HepG2 (cell line): Measurements from ENCODE around the gene ARPC1B. TPM values are rescaled to one million over a fixed set of nuclear protein-coding genes. Genes with fewer than 3 reads are reported as not detected.
A peak's percentile ranks its signal among the peaks of the same experiment; 100 is the strongest.

Experiments
- ATAC-seq: fragments of 200-7000 bp; cut with Tn5 transposase; 3 replicates; pipeline ENCODE4 v1.9.1; 2020; ENCODE audit warnings: mild to moderate bottlenecking, moderate library complexity
- BruUV-seq: library from RNA; stranded (reverse); fragments of 400-500 nt; replicated peaks from 2 replicates; lab custom pipeline; 2021; lab: Mats Ljungman, UMichigan
- CTCF ChIA-PET: fragments of 300-600 bp; formaldehyde crosslinking; extraction: SDS; loops from one replicate; lab custom pipeline; 2021; ENCODE audit warnings: low total read pairs, inconsistent platforms, low intra/inter-chr PET ratio; lab: Yijun Ruan, JAX
- POLR2A ChIA-PET: fragments of 350-600 bp; sonication (Branson Sonifier 250); formaldehyde crosslinking; loops from one replicate; lab custom pipeline; 2020; ENCODE audit warnings: antibody characterized with exemption, inconsistent platforms; lab: Yijun Ruan, JAX
- DNase-seq: peaks from one replicate; pipeline ENCODE4 v3.0.0-alpha.2; 2015; ENCODE audit warnings: low spot score
- FAIRE-seq: peaks from 3 replicates; lab custom pipeline; 2011; peaks lifted over from hg19 to GRCh38; lab: Jason Lieb, UNC
- H2AFZ ChIP-seq: one replicate; pipeline ENCODE4 v1.6.1; 2011; ENCODE audit warnings: low read length, inconsistent platforms
- H3K27ac ChIP-seq: fragments of 300-600 bp; 3 replicates; pipeline ENCODE4 v1.8.0; 2011; ENCODE audit warnings: mixed run types, mild to moderate bottlenecking, mixed read lengths, low read length, inconsistent platforms; ENCODE audit not compliant: insufficient read depth; ENCODE audit errors: extremely low read length
- H3K27me3 ChIP-seq, 2 experiments: fragments of 200-600 bp in 1 of 2; 2 replicates in 1 of 2; 3 replicates in 1 of 2; pipeline versions ENCODE4 v1.6.0 to v1.8.0; 2011; ENCODE audit warnings: low read length in 2 of 2, mild to moderate bottlenecking in 2 of 2, moderate library complexity in 2 of 2, inconsistent platforms in 1 of 2; ENCODE audit not compliant: insufficient read depth in 2 of 2, control insufficient read depth in 1 of 2
- H3K36me3 ChIP-seq, 2 experiments: fragments of 200-600 bp in 1 of 2; replicated peaks in 1 of 2; 2 replicates in 1 of 2; 3 replicates in 1 of 2; pipeline versions ENCODE4 v1.5.1 to v1.8.0; 2011; ENCODE audit warnings: low read length in 2 of 2, inconsistent platforms in 1 of 2; ENCODE audit not compliant: insufficient read depth in 2 of 2, control insufficient read depth in 1 of 2
- H3K4me1 ChIP-seq: 2 replicates; pipeline ENCODE4 v1.5.1; 2012; ENCODE audit warnings: low read length, inconsistent platforms; ENCODE audit not compliant: insufficient read depth
- H3K4me2 ChIP-seq: 2 replicates; pipeline ENCODE4 v1.6.0; 2011; ENCODE audit warnings: low read depth, low read length, inconsistent platforms
- H3K4me3 ChIP-seq, 3 experiments: fragments of 200-600 bp in 1 of 3; sonication (generic), shearing (Covaris generic) in 1 of 3; replicated peaks in 1 of 3; 2 replicates each; pipeline ENCODE4 v1.5.1; 2011 to 2016; ENCODE audit warnings: low read length in 3 of 3, inconsistent platforms in 2 of 3, low read depth in 2 of 3, mild to moderate bottlenecking in 2 of 3, control low read depth in 1 of 3, mixed read lengths in 1 of 3; ENCODE audit not compliant: insufficient read depth in 1 of 3
- H3K79me2 ChIP-seq: one replicate; pipeline ENCODE4 v1.6.1; 2011; ENCODE audit warnings: low read length, inconsistent platforms; ENCODE audit not compliant: insufficient read depth
- H3K9ac ChIP-seq: 2 replicates; pipeline ENCODE4 v1.6.0; 2011; ENCODE audit warnings: mild to moderate bottlenecking, low read depth, low read length, inconsistent platforms; ENCODE audit not compliant: insufficient read depth
- H3K9me3 ChIP-seq: 2 replicates; pipeline ENCODE4 v1.5.1; 2012; ENCODE audit warnings: mild to moderate bottlenecking, low read length
- H4K20me1 ChIP-seq: 2 replicates; pipeline ENCODE4 v1.6.0; 2011; ENCODE audit warnings: inconsistent platforms, mild to moderate bottlenecking, low read length, moderate library complexity; ENCODE audit not compliant: insufficient read depth
- CSRNP2 ChIP-seq: sonication (generic); formaldehyde crosslinking; conservative IDR thresholded peaks from 2 replicates; pipeline ENCODE4 v1.8.0; 2022; ENCODE audit warnings: low read depth, missing genetic modification reagents
- FOXK1 ChIP-seq: sonication (generic); formaldehyde crosslinking; IDR thresholded peaks from 2 replicates; pipeline ENCODE4 v1.4.0; 2020; ENCODE audit warnings: low read depth, missing genetic modification reagents, borderline replicate concordance
- HMG20B ChIP-seq: conservative IDR thresholded peaks from 2 replicates; pipeline ENCODE4 v1.6.1; 2016; ENCODE audit warnings: missing genetic modification reagents, missing compliant biosample characterization
- IKZF5 ChIP-seq: IDR thresholded peaks from 2 replicates; pipeline ENCODE4 v1.6.1; 2018; ENCODE audit warnings: missing genetic modification reagents, mild to moderate bottlenecking, missing compliant biosample characterization
- KLF6 ChIP-seq: IDR thresholded peaks from 2 replicates; pipeline ENCODE4 v1.8.0; 2016; ENCODE audit warnings: missing biosample characterization, missing genetic modification reagents
- MAX ChIP-seq: IDR thresholded peaks from 2 replicates; pipeline ENCODE4 v1.6.1; 2012; ENCODE audit warnings: inconsistent platforms
- NCOA5 ChIP-seq: sonication (generic); formaldehyde crosslinking; IDR thresholded peaks from 2 replicates; pipeline ENCODE4 v1.4.0; 2020; ENCODE audit warnings: missing genetic modification reagents
- SAP130 ChIP-seq: IDR thresholded peaks from 2 replicates; pipeline ENCODE4 v1.6.1; 2016; ENCODE audit warnings: low read depth
- SIN3A ChIP-seq: IDR thresholded peaks from 2 replicates; pipeline ENCODE4 v1.6.1; 2011; ENCODE audit warnings: low read depth, mild to moderate bottlenecking, control low read depth, low read length, borderline replicate concordance
- TFDP1 ChIP-seq: IDR thresholded peaks from 2 replicates; pipeline ENCODE4 v1.6.1; 2016; ENCODE audit warnings: missing compliant biosample characterization, missing genetic modification reagents, borderline replicate concordance
- ZBTB33 ChIP-seq: sonication (generic); formaldehyde crosslinking; IDR thresholded peaks from 2 replicates; pipeline ENCODE4 v1.4.0; 2020; ENCODE audit warnings: missing genetic modification reagents
- ZFP1 ChIP-seq: IDR thresholded peaks from 2 replicates; pipeline ENCODE4 v1.6.1; 2016
- ZNF253 ChIP-seq: sonication (generic); formaldehyde crosslinking; IDR thresholded peaks from 2 replicates; pipeline ENCODE4 v1.8.0; 2022; ENCODE audit warnings: mild to moderate bottlenecking, missing genetic modification reagents, borderline replicate concordance
- ZNF256 ChIP-seq: sonication (generic); formaldehyde crosslinking; conservative IDR thresholded peaks from 2 replicates; pipeline ENCODE4 v1.4.0; 2020; ENCODE audit warnings: missing genetic modification reagents
- ZNF382 ChIP-seq: sonication (generic); formaldehyde crosslinking; IDR thresholded peaks from 2 replicates; pipeline ENCODE4 v1.5.0; 2020; ENCODE audit warnings: missing genetic modification reagents, mild to moderate bottlenecking, borderline replicate concordance
- ZNF598 ChIP-seq: sonication (generic); formaldehyde crosslinking; IDR thresholded peaks from 2 replicates; pipeline ENCODE4 v1.5.1; 2020; ENCODE audit warnings: mild to moderate bottlenecking, missing genetic modification reagents, borderline replicate concordance
- ZNF678 ChIP-seq: sonication (generic); formaldehyde crosslinking; IDR thresholded peaks from 2 replicates; pipeline ENCODE4 v1.4.0; 2020; ENCODE audit warnings: mild to moderate bottlenecking, missing genetic modification reagents
- ZNF777 ChIP-seq: sonication (generic); formaldehyde crosslinking; IDR thresholded peaks from 2 replicates; pipeline ENCODE4 v1.4.0; 2020; ENCODE audit warnings: missing genetic modification reagents
- ZSCAN29 ChIP-seq: sonication (generic); formaldehyde crosslinking; conservative IDR thresholded peaks from 2 replicates; pipeline ENCODE4 v1.4.0; 2020; ENCODE audit warnings: mild to moderate bottlenecking, missing genetic modification reagents
- WGBS: methylation state at CpG from one replicate; pipeline ENCODE4 v1.1.6; 2017; ENCODE audit warnings: low lambda C conversion rate; 5-methylcytosine and 5-hydroxymethylcytosine counted together
- in situ Hi-C: cut with HindIII; loops from 2 replicates; pipeline ENCODE4 v1.10.0; 2017; ENCODE audit warnings: low pct_unique_long_range_greater_than_20kb; ENCODE audit not compliant: extremely low pct_ligation_motif_present
- intact Hi-C: fragments of 100-400 bp; cut with micrococcal nuclease; formaldehyde crosslinking; loops from one replicate; pipeline ENCODE4 v1.10.0; 2022; ENCODE audit not compliant: unreplicated experiment
- polyA plus RNA-seq, 8 experiments: library from polyadenylated mRNA; depleted of rRNA in 3 of 8; stranded (reverse) in 7 of 8; unstranded in 1 of 8; fragments of >200 nt; fragmentation: Illumina TruSeq in 4 of 8; extraction: Trizol in 4 of 8; gene quantifications; 2 replicates each; pipeline versions ENCODE4 v1.2.1 to v1.2.3, GENCODE V29; 2011 to 2016; ENCODE audit warnings: low read depth in 4 of 8, missing spikeins in 1 of 8, mixed read lengths in 1 of 8; ENCODE audit not compliant: insufficient read depth in 1 of 8
- total RNA-seq, 5 experiments: library from RNA; depleted of rRNA; stranded (reverse); fragments of >200 nt; fragmentation: Illumina TruSeq; extraction: Trizol; gene quantifications; 2 replicates each; pipeline ENCODE4 v1.2.3, GENCODE V29; 2016; ENCODE audit warnings: low read depth in 1 of 5

Gene ARPC1B
- total and polyA plus RNA-seq, 2 of the 13 experiments (the other 11 are each of a cell fraction or from before 2014, with no cell fraction given): 72.9 to 89.1 TPM

GRCh38 chr7:99407872-99408378, 33.4 kb downstream of the ARPC1B start:
- Histone ChIP-seq H3K36me3 (peaks cover 21 to 44% of the 10 kb centered on the region in 2 experiments), H4K20me1 (peaks cover 5% of the 10 kb centered on the region; the same call in 1 of the 2 replicates), H3K27me3 (peaks cover 0 to 4% of the 10 kb centered on the region in 2 experiments; a peak in 2 of 5 replicates), H3K4me3 (peak overlapping the region; percentile 80 to 100 (median 93)), H3K27ac (peak overlapping the region; percentile 98), H3K79me2 (peaks cover 62% of the 10 kb centered on the region), H3K9ac (peak overlapping the region; percentile 99), H2AFZ (no peak overlapping the region), H3K4me2 (peak overlapping the region; percentile 84), H3K4me1 (peaks cover 41% of the 10 kb centered on the region), H3K9me3 (no peaks in the 10 kb centered on the region)
- WGBS: 2% methylated on average over 13 of the region's 28 CpGs
- POLR2A ChIA-PET: interaction anchor here (1.0 to 2.6 kb wide), 11 partner anchors 9 to 134 kb away, joined by 3 to 29 read pairs (median 5); partner anchors contain the start of genes ATP5MF, CPSF4, PTCD1 and ZNF394
- peak; percentile 72 for ATAC-seq
- in situ Hi-C loops (no loop called here), intact Hi-C loops (loop anchor here (2.0 to 5.0 kb wide), 2 partner anchors 36 to 57 kb away; partner anchors contain the start of gene ARPC1B)
- FAIRE-seq: peak; percentile 65
- DNase-seq: peak; percentile 58
- CTCF ChIA-PET: no interaction called here
- BruUV-seq: no TSS peak
- no peak for TF ChIP-seq ZSCAN29 (CRISPR knock-in tag)
- no peak; the same call in 1 of the 2 replicates for TF ChIP-seq SIN3A
- no peak for TF ChIP-seq IKZF5 (CRISPR knock-in tag)
- TF ChIP-seq SAP130 (CRISPR knock-in tag): peak; percentile 53
- no peak for TF ChIP-seq NCOA5
- no peak for TF ChIP-seq TFDP1 (CRISPR knock-in tag)
- TF ChIP-seq ZNF256 (CRISPR knock-in tag): no peak
- TF ChIP-seq CSRNP2 (CRISPR knock-in tag): no peak
- TF ChIP-seq FOXK1 (CRISPR knock-in tag): peak; percentile 21; the same call in 1 of the 2 replicates
- no peak for TF ChIP-seq ZNF382
- TF ChIP-seq ZBTB33 (CRISPR knock-in tag): no peak
- 0 out of 2 replicates have a peak, but pooled peaks have one; percentile 6 for TF ChIP-seq ZNF678 (CRISPR knock-in tag)
- TF ChIP-seq ZNF777 (CRISPR knock-in tag): no peak; the same call in 1 of the 2 replicates
- TF ChIP-seq HMG20B (CRISPR knock-in tag): no peak
- TF ChIP-seq ZNF253 (CRISPR knock-in tag): no peak
- TF ChIP-seq ZFP1 (CRISPR knock-in tag): no peak
- peak; percentile 14; the same call in 1 of the 2 replicates for TF ChIP-seq KLF6 (CRISPR knock-in tag)
- TF ChIP-seq MAX: peak; percentile 83
- peak; percentile 13; the same call in 1 of the 2 replicates for TF ChIP-seq ZNF598 (CRISPR knock-in tag)
